AG09309 (cell line): Measurements from ENCODE around the gene C15orf62.

Experiments
- DNase-seq: peaks from one replicate; pipeline ENCODE4 v3.0.0-alpha.2; 2010; ENCODE audit warnings: low read depth
- H3K4me3 ChIP-seq: 2 replicates; pipeline ENCODE4 v1.5.1; 2011; ENCODE audit warnings: mild to moderate bottlenecking, low read depth, low read length, moderate library complexity; ENCODE audit not compliant: control insufficient read depth
- CTCF ChIP-seq: IDR thresholded peaks from 2 replicates; pipeline ENCODE4 v1.5.1; 2011; ENCODE audit warnings: mild to moderate bottlenecking, low read depth, low read length, inconsistent platforms; ENCODE audit not compliant: insufficient read depth, control insufficient read depth; ENCODE audit errors: missing control alignments

Gene C15orf62

GRCh38 chr15:40775007-40775406 is 5.2 kb downstream of the C15orf62 start:
- no peak for DNase-seq
- no peak for TF ChIP-seq CTCF
- no peak overlapping the region for H3K4me3 ChIP-seq

- no peak for TF ChIP-seq CTCF
These were observed 6.2 kb downstream of the C15orf62 start for GRCh38 chr15:40775740-40776536.

GRCh38 chr15:40776537-40777141 is 6.9 kb downstream of the C15orf62 start:
- TF ChIP-seq CTCF: no peak
- peak; percentile 45 for DNase-seq
- no peak overlapping the region for H3K4me3 ChIP-seq

More at GRCh38 chr15:40775740-40776536, 6.2 kb downstream of the C15orf62 start:
- no peak overlapping the region for H3K4me3 ChIP-seq
- DNase-seq: no peak

- peak; percentile 48 for TF ChIP-seq CTCF
- no peak for DNase-seq
- H3K4me3 ChIP-seq: no peak overlapping the region
These were observed 12.9 kb downstream of the C15orf62 start for GRCh38 chr15:40782609-40783227.

GRCh38 chr15:40785164-40785563 is 15.4 kb downstream of the C15orf62 start:
- no peak for DNase-seq
- H3K4me3 ChIP-seq: no peak overlapping the region
- peak; percentile 3 for TF ChIP-seq CTCF

- no peak overlapping the region for H3K4me3 ChIP-seq
- DNase-seq: no peak
- no peak for TF ChIP-seq CTCF
These were observed 16.0 kb downstream of the C15orf62 start for GRCh38 chr15:40785814-40786213.
